Stimulated activated CD8-positive, alpha-beta memory T cell treated with anti-CD3 and anti-CD28 coated beads, Interleukin-2, amount 100 ng/mL, for 48 hours (primary cell): Measurements from ENCODE around the gene CLASRP.
"Not testable (repeated sequence)": the region's sequence is repeated elsewhere in the genome, so short reads cannot be mapped to it uniquely, and the experiment has no call there.

Experiments
- DNase-seq, 2 donors: peaks; one replicate each; pipeline ENCODE4 v3.0.0-alpha.2; 2020; ENCODE audit warnings: low read depth in 2 of 2

The CLASRP gene

DNA sequence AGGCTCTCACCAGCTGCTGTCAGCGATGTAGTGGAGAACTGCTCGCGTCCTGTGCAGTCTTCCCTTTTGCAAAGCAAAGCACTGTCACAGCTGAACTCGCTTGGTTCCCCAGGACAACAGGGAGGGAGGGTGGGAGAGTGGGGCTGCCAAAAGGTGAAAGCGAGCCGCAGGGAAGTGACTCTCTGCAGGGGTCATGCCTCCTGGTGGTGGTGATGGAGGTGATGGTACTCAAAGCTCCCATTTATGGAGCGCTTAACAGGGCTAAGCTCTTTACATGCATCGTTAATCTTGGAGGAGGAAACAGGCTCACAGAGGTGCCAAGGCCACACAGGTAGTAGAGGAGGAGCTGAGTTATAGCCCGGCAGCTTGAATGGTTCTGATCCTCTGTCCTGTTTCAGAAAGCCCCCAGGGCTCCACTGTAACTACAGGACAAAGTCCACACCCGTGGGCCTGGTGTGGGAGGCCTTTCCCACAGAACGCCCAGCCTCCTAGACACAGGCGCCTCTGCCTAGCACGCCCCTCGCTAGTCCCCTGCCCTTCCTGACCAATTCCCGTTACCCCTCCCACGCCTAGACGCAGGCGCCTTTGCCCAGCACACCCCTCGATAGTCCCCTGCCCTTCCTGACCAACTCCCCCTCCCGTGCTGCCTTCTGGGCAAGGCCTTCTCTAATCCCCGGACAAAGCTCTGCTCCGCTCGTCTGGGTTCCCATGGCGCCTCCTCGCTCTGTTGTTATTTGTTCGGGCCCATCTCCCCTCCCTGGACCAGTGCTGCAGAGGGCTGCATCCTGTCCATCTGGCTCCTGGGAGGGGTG lies 64.9 kb downstream of the CLASRP start:
- DNase-seq = no peak

DNA sequence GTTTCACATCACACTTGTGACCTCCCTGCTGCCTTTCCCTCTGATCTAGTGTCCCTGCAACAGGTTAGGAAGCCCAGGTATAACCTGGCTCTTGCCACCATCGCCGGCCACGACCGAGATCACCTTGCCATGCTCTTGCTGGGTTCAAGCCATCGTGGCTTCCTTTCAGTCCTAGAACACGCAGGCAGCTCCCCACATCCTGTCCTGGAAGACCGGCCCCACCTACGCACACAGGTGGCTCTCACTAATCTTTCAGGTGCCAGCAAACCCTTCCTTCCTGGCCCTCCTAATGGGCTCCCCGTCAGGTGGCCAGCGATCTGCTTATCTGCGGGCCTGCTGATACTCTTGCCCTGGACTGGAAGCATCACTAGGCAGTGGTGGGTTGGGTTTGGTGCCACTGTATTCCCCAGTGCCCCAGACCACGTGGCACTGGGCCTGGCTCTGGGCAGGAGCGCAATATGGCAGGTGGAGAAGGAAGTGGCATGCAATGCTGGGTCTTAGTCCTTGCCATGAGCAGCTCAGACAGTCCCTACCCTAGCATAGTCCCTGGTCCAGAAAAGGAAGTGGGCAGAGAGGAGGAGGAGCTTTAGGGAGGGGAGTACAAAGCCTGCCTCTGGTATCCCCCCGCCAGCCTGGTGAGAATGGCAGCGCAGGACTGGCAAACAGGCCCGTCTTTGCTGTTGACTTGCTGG lies 66.0 kb downstream of the CLASRP start:
- DNase-seq = no peak

DNA sequence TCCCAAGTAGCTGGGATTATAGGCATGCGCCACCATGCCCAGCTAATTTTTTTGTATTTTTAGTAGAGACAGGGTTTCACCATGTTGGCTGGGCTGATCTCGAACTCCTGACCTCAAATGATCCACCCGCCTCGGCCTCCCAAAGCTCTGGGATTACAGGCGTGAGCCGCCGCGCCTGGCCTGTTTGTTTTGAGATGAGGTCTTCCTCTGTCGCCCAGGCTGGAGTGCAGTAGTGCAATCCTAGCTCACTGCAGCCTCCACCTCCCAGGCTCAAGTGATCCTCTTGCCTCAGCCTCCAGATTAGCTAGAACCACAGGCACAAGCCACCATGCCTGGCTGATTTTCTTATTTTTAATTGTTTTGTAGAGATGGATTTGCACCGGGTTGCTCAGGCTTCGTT lies 67.5 kb downstream of the CLASRP start:
- not testable (repeated sequence) for DNase-seq

DNA sequence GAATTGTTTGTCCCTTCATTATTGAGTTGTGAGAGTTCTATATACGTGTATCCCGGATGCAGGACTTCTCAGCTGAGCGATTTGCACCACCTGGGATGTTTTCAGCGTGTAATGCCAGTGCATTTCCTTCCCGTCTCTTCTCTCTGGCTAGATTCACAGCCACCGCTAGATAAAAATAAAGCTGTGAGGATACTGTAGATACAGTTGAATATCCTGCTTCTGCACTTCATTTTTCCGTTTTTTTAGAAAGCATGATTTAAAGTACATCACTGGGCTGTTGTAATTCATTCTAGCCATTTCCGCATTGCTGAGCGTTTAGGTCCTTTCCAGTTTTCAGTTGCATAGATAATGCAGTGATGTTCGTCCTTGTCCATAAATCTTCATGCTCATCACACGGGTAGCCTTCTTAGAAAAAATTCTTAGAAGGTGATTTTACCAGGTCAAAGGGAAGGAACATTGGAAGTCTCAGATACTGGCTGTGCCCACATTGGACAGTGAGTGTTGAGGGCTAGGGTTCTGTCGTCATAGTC lies 68.8 kb downstream of the CLASRP start:
- no peak for DNase-seq

DNA sequence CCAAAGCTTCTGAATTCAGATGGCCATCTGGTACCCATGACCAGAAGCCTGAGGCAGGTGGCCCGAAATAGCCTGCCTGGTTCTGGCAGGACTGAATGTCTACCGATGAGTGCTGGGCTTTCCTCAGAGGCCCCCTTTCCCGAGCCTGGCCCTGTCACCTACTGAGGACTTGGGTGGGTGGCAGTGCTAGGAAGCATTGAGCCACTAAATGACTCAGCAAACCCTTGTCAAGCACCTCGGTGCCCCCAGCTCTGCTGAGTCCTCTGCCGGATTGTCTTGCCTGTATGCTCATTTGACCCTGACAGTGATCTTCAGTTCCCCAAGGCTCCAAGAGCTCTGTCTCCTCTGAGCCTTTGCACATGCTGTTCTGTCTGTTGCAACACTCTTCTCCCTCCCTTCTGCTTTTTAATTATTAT lies 72.0 kb downstream of the CLASRP start:
- DNase-seq = no peak

DNA sequence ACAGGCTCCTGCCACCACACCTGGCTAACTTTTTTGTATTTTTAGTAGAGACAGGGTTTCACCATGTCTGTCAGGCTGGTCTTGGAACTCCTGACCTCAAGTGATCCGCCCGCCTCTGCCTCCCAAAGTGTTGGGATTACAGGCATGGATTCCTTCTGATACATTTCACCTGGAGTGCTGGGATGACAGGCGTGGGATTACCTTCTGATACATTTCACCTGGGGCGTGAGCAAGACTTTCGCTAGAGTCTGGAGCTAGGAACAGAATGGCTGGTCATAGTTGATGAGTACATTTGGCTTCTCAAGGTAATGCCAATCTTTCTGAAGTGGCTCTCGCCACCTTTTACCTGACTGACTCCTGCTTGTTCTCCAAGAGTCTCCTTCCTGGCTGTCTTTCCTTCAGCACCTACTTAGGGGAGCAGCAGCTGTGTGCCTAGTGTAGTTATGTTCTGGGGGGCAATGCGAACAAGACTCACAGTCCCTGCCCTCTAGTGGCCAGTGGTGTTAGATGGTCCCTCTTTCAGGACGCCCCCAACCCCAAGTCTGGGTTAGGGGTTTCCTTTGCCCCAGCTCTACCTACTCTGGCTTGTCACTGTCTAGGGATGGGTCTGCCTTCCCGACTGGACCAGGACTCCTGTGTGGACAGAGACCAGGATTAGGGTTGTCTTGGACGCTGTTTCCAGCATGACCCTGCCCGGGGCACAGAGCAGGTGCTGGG lies 73.4 kb downstream of the CLASRP start:
- no peak for DNase-seq

DNA sequence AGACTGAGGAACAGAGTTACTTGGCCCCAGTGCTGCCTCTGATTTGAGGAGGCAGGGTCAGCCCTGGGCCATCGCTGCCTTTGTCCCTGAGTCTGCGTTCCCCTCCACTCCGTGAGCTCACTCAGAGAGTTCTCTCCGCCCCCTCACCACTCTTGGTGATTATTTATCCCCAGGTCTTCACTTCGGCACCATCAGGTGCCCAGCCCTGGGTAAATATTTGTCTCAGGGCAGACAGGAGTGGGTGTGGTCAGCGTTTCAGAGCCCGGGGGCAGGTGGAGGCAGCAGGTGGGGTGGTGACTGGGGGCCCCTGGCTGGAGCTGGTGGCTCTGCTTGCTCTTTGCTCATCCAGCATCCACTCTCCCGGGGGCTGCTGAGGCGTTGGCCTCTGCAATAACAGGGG lies 74.8 kb downstream of the CLASRP start:
- DNase-seq = no peak

DNA sequence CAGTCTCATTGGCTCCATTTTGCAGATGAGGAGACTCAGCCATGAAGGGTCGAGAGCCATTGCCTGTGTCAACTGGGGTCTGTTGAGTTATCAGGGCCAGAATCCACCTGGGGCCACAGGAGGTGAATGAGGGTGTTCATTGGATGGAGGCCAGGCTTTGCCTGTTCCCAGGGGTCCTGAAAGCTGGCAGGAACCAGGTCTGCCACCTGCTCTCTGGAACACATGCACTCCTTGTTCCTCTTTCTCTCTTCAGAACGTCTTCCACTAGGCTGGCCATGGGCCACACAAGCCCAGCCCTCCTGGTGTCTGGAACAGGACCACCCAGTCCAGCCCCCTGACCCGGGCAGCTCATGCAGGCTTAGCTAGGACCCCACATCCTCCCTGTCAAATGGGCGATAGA lies 75.3 kb downstream of the CLASRP start:
- DNase-seq = no peak

DNA sequence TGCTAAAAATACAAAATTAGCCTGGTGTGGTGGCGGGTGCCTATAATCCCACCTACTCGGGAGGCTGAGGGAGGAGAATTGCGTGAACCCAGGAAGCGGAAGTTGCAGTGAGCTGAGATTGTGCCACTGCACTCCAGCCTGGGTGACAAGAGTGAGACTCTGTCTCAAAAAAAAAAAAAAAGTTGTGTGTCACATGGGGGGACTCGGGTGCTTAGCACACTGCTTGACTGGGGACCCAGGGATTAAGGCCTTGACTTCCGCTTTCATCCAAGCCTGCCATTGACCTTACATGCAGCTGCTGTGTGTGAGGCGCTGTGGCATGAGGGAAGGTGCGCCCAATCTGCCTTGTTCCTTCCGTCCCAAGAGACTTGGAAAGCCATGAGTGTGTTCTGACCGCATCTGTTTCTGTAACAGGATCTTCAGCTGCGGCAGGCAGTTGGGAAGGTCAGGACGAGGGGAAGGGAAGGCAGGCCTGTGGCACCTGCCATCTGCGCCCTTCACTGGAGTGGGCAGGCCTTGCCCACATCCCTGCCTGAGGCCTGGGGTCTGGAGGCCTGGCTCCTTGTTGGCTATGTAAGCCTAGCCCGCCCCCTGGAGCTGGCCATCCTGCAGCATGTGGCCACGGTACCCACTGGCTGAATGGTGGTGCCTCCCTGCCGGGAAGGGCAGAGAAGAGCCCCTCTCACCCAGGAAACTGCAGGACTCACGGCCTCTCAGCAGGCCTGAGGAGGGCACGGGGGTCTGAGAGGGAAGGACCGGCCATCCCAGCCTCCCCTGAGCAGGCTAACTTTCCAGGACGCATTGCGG lies 77.2 kb downstream of the CLASRP start:
- no peak for DNase-seq

DNA sequence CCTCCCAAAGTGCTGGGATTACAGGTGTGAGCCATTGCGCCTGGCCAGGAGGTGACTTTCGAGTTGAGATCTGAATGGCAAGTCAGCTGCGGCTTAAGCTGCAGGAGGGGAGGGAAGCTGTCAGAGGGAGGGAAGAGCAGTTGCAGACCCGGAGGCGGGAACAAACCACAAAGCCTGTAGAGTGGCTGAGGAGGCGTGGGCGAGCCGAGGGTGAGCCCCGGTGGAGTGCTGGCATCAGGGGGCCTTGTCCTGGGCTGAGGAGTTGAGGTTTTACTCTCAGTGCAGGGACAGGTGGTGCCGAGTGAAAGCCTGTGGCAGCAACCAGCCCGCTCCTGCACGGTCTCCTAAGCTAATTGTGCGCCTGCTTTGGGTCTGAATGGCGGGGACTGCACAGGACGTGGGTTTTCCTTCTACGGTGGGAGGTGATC lies 78.3 kb downstream of the CLASRP start:
- peak; percentile 70 for DNase-seq

DNA sequence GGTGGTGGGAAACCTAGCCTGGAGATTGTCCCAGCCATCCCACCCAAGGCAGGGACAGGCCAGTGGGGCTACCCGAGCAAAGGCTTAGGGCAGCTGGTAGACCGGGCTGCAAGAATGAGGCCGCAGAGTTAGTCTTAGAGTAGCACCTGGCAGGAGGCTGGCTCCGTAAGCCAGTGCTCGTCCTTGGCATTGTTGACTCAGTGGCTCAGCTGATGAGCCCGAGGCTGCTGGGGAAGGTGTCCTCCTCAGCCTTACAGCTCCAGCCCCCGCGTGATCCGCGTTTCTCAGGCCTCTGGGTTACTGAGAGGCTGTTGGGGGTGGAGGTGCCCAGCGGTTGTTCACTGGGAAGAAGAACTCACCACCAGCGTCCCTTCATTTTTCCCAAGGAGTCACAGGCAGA lies 78.8 kb downstream of the CLASRP start:
- no peak for DNase-seq

DNA sequence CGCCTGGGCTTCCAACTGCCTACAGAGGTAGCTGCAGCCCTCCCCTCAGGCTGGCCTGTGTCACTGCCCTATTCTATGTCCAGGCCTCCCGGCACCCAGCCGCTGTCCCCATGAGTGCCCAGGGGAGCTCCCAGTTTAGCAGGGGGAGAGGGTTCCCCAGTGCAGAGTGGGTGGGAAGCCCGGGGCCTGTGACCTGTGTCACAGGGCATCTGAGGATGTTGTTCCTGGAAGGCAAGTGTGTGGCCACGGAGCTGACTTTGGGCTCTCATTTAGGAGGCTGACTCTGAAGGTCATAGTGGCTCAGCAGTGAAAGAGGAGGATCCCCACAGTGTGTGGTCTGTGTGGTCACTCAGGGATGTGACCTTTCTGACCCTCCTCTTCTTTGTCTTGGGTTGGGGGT lies 79.3 kb downstream of the CLASRP start:
- no peak for DNase-seq

DNA sequence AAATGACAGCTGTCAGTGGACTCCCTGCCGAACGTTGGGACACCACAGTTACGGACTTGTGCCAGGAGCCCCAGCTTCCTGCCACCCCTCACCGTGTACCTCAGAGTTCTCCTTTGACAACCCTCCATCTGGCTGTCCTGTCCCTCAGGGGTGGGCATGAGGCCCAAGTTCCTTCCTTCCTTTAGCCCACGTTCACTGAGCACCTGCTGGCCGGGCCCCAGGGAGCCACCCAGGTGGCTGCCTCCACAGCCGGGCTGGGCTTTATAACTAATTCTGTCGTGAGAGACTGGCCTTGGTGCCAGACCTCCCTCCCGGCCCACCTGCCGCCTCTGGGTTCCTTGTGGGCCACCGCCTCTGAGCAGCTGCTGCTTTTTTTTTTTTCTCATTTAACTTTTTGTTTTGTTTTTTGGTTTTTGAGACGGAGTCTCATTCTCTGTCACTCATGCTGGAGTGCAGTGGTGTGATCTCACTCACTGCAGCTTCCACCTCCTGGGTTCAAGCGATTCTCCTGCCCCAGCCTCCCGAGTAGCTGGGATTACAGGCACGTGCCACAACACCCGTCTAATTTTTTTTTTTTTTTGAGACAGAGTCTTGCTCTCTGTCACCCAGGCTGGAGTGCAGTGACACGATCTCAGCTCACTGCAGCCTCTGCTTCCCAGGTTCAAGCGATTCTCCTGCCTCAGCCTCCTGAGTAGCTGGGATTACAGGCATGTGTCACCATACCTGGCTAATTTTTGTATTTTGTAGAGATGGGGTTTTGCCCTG lies 79.9 kb downstream of the CLASRP start:
- DNase-seq = not testable (repeated sequence)

DNA sequence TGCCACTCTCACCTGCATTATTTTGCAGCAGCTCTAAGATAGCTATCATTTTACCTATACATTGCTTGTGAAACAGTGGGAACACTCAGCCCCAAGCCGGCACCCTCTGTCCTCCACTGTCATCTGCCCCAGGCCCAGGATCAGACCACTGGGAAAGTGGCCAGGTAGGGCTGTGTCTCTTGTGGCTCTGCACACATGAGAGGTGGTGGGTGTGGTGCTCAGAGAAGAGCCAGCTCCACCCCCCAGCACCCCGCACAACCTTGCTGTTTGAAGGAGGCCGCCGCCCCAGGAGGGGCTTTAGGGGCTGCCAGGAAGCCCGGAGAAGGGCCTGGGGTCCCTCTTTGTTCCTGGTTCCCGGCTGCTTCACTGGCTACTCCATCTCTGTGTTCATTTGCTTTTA lies 80.7 kb downstream of the CLASRP start:
- no peak for DNase-seq
